ENCODE measurements around the gene UBE2H.

DNA sequence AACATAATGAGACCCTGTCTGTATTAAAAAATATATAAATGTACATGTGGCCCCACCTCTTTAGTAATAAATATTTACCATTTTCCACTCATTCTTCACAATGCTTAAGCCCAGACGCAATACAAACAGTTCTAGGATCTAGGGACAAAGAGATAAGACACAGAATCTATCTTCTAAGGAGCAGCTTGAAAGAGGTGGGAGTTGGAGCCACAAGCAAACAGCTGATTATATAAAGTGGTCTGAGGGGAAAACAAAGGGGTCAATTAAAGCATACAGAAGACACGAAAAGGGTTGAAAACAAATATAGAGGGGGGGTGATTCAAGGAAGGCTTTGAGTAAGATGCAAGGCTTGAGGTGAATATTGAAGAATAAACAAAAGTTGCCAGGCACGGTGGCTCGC lies 43.1 kb downstream of the UBE2H start:
- TF ChIP-seq EZH2 (IDR thresholded peaks at IDR 0.05) (no peak), POLR2AphosphoS5 (IDR thresholded peaks at IDR 0.05; ENCODE audit: borderline replicate concordance, low read depth, low read length) (no peak), FOXP2 (optimal IDR thresholded peaks at IDR 0.05; ENCODE audit: control extremely low read depth, extremely low read length, insufficient read depth) (no peak)
